NCI-H774 (cell line): Measurements from ENCODE around the gene PARD6A.

ENCODE experiments used
- DNase-seq: peaks from one replicate; lab custom pipeline; 2025; lab: John Stamatoyannopoulos, UW

PARD6A gene

DNA sequence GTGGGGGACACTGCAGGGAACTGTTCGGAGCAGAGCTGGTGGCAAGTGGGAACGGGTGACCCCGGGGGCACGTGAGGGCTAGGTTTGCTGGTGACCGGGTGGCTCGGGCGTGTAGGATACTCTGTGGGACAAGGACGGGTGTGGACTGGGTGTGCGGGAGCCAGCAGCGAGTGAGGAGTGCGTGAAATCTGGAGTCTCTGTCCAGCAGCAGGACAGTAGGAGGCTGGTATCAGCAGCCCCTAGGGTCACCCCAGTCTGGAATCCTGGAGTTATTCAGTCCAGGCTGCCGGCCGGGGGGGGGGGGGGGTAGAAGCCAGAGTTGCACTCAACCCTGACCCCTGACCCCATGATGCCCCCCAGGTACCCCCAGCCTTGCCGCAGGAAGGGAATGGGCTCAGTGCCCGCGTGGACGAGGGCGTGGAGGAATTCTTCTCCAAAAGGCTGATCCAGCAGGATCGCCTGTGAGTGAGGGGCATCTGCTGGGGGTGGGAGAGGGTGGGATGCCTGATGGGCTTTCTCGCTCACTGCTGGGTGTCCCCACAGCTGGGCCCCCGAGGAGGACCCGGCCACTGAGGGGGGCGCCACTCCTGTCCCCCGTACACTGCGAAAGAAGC lies 6.9 kb upstream of the PARD6A start:
- DNase-seq, result no peak

DNA sequence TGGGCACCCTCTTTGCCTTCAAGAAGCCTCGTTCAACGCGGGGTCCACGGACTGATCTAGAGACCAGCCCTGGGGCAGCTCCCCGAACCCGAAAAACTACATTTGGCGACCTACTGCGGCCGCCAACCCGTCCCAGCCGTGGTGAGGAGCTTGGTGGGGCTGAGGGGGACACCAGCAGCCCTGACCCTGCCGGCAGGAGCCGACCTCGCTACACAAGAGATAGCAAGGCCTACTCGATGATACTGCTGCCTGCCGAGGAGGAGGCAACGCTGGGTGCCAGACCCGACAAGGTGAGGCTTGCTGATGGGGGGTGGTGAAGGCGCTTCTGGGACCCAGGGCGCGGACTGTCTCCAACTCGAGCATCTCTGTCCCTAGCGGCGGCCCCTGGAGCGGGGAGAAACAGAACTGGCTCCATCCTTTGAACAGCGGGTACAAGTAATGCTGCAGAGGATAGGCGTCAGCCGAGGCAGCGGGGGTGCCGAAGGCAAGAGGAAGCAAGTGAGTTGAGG lies 6.3 kb upstream of the PARD6A start:
- no peak for DNase-seq

DNA sequence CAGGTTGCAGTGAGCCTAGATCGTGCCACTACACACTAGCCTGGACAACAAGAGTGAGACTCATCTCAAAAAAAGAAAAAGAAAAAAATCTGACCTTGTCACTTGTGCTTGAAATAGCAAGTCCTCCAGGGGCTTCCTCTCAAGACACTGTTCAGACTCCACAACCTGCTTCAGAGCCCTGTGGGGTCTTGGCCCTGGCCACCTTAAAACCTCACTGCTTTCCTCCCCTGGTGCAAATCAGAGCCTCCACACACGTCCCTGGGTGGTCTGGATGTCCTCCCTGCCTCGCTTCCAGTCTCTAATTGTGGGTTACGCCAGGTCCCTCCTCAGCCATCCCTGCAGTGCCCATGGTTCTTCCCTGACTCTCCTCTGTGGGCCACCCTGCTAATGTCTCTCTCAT lies 5.4 kb upstream of the PARD6A start:
- DNase-seq, result no peak

DNA sequence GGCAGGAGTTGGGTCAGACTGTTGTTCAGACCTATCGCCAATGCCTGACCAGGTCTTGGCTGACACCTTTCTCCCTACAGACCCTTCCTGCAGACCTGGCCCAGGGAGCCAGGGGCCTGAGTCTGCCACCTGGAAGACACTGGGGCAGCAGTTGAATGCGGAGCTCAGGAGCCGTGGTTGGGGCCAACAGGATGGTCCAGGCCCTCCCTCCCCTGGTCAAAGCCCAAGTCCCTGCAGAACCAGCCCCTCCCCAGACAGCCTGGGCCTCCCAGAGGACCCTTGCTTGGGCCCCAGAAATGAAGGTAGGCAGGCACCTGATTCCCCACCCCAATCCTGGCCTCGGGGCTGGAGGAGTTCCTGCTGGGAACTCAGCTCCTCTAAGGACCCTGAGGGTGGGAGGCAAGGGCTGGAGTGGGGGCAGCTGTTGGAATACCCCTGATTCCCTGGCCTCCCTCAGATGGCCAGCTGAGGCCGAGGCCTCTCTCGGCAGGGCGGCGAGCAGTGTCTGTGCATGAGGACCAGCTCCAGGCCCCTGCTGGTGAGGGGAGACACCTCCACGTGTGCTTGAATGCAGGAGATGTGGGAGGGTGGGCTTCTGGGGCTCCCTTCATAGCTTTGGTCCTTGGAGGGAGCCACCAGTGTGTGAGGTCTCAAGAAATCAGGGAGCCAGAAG lies 4.3 kb upstream of the PARD6A start:
- DNase-seq, result no peak

DNA sequence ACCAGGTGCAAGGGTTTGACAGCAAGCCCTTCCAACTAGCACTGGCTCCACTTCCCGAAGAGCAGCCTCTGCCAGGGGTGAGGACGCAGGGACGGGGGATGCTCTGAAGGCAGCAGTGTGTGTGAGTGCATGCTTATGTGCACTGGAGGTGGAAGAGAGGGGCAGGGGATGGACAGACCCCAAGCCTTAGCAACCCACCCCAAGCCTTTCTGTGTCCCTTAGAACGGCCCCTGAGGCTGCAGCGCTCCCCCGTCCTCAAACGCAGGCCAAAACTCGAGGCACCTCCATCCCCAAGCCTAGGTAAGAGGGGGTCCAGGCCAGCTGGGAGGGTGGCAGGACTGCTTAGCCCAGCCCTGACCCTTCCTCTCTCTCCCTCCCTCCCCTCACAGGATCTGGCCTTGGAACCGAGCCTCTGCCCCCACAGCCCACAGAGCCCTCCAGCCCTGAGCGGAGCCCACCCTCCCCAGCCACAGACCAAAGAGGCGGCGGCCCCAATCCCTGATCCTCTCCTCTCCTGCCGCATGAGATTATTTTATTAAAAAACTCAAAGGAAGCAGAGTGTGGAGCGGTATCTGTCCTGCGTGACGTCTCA lies 3.6 kb upstream of the PARD6A start:
- no peak for DNase-seq

DNA sequence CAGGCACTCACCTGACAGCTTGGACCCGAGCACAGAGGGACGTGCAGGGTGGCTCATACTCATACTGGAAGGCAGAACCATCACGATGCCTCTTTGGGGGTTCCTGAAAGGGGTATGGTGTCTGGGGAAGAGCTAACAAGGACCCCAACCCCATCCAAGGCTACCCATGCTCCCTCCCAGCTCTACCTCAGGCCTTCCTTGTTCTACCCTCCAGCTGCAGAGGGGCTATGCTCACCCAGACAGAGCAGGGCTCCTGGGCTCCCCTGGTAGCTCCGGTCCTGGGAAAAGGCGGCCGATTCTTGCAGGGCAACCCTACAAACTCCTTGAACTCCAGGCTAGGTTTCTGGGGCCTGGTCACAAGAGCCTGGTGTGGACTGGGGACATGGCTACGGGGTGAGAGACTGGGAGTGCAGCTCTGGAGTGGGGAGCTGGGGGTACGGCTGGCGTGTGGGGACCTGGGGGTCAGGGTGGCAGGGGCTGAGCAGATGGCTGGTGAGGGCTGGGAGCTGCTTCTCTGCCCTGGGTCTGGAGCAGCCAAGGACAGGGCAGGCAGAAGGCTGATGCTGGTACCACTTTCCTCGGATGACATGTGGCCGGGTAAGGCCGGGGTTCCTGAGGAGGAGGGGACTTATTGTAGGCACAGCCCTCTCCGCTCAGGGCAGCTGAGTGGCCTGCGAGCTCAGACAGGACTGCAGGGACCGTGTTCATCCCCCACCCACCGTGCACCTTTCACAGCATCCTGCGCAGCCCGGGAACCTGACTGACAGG lies 2.8 kb upstream of the PARD6A start:
- DNase-seq, result no peak

DNA sequence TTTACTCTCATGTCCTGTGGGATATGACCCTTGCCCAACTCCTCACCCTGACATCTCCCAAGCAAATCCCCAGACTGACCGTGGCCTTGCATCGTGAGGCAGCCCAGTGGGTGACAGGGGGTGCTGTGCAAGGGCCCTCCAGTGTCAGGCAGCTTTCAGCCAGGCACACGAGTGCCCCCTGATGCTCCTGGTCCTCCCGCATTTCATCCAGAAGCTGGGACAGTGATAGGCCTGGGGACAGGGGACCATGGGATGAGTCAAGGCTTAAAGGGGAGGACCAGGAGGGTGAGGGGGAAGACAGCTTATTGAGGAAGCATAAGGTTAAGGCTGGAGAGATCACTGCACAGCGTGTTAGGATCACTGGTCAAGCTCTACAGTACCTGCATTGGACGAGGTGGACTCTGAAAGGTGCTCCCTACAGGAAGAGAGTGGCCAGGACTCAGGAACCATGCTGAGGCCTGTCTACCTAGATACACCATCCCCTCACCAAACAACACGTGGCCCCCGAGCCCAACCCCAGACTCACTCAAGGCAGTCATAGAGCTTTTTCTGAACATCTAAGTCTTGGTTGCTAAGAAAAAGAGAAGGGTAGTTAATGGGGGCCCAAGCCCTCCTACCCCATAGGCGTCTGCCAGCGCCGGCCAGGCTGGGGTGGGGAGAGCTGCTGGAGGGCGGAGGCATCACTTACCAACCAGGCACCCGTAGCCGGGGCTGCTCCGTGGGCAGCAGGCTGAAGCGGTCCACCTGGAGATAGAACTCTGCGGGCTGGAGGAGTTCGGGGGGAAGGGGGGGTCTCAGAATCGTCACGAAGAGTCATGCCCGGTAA lies 1.7 kb upstream of the PARD6A start:
- no peak for DNase-seq

DNA sequence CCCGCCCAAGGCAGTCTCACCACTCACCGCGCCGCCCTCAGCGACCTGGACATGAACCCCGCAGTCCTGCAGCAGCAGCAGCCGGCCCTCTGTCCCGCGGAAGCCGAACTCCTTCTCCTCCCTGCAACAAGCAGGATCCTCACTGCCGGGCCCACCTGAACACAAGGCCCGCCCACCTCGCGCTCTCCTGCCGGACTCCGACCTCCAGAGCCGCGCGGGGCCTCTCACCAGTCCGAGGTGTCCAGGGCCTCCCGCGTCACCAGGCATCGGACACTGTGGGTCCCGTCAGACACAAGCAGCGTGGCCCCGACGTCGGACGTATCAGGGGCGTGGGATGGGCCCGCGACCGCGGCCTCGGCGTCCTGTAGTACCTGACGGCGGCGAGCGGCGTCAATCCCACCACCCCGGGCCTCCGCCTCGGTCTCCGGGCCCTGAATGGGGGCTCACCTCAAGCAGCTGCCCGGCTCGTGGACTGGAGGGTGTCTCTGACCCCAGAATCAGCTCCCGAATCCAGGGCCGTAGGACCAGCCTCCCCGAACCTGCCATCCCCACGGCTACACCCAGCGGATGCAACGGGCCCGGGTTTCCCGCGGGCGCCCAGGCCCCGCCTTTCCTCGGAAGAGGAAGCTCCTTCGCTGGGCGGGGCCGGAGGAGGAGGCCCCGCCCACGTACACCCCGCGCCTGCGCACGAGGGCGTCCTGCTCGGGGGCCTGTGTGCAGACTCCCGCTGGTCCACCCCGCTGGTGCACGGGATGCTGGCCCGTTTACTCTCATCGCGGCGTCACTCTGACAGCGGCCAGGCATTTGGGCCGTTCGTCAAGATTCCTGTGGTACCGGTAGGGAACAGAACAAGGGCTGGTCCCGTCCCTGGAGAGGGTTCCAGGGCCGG lies 841 bp upstream of the PARD6A start, which contains the start of gene ACD:
Gene ACD (minus strand): TSS at position 586 of the 889 bp plus-strand sequence. CDS start 40 bp downstream, at position 546.
- peak; percentile 74 for DNase-seq

DNA sequence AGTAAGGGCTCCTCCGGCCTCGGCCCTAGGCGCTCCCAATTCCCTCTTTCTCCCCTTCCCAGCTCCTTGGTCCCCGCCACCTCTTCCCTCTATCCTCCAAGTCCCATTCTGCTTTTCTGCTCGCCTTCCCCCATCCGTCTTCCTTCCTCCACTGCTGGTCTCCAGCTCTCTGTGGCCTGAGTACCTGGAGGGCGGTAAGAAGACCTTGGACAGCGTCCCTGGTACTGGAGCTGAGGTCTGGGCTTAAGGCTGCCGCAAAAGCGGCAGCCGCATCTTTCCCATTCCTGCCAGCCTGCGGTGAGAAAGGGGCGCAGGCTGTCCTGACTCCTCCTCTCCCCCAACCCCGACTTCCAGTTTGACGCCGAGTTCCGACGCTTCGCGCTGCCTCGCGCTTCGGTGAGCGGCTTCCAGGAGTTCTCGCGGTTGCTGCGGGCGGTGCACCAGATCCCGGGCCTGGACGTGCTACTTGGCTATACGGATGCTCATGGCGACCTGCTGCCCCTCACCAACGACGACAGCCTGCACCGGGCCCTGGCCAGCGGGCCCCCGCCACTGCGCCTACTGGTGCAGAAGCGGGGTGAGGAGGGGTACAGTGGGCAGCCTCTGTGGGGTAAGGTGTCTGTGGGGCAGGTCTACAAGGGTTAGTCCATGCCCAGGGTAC lies 471 bp downstream of the PARD6A start:
- DNase-seq, result no peak

DNA sequence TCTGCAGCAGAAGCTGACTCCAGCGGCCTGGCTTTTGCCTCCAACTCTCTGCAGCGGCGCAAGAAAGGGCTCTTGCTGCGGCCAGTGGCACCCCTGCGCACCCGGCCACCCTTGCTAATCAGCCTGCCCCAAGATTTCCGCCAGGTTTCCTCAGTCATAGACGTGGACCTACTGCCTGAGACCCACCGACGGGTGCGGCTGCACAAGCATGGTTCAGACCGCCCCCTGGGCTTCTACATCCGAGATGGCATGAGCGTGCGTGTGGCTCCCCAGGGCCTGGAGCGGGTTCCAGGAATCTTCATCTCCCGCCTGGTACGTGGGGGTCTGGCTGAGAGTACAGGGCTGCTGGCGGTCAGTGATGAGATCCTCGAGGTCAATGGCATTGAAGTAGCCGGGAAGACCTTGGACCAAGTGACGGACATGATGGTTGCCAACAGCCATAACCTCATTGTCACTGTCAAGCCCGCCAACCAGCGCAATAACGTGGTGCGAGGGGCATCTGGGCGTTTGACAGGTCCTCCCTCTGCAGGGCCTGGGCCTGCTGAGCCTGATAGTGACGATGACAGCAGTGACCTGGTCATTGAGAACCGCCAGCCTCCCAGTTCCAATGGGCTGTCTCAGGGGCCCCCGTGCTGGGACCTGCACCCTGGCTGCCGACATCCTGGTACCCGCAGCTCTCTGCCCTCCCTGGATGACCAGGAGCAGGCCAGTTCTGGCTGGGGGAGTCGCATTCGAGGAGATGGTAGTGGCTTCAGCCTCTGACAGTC lies 1.3 kb downstream of the PARD6A start:
- no peak for DNase-seq

DNA sequence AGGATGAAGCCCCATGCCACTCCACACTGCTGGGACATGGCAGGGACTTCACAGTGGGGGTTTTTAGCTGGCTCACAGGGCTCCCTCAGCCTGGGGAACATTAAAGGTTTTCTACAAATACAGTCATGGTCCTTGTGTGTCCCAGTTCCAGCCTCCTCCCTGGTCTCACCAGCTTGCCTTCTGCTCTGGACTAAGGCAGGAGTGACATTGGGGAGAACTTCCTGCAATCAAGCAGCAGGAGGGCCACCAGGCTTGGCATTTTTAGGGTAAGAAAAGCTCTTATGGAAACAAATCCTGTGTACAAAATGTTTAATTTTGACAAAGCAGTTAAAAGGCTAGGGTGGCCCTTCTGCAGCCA lies 1.9 kb downstream of the PARD6A start:
- DNase-seq, result no peak

DNA sequence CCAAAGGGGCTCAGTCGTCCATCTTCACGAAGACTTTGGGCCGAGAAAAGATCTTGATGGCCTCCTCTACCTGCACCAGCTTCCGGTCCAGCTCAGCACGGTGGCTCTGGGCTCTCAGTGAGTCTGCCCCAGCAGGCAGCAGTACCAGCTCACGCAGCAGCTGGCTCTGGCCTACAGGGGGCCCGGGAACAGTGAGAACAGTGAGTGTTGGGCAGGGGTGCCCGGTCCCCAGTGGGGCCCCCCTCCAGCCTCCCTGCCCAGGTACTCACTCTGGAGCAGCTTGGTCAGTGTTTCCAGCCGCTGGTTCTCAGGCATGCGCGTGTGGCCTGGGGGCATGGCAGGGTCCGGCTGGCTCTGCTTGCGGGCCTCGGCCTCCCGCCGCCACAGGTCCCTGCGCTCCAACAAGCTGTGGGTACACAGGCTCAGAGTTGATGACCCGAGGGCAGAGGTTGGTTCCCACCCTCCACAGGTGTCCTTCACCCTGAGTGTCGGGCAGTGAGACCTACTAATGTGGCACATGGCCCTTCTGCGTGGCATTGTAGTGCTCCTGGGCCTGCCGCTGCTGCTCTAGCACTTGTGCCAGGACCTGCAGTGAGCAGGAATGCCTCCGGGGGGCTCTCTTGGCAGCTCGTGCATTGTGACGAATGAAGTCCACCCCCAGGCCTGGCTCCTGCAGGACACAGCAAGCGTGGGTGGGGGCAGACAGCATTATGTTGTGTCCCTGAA lies 2.6 kb downstream of the PARD6A start:
- no peak for DNase-seq

DNA sequence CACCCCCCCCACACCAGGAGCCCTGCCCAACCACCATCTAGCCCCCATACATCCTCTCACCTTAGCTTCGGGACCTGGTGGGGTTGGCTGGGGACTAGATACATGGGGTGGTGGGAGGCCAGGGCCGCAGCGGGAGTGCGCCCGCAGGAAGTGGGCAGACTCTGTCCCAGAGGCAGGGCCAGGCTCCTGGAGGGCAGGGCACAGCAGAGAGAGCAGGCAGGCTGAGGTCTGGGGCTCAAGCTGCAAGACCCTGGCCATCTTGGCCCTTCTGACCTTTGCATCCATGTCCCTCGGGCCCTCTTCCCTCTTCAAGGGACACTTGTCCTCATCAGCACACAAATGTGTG lies 3.1 kb downstream of the PARD6A start:
- no peak for DNase-seq

DNA sequence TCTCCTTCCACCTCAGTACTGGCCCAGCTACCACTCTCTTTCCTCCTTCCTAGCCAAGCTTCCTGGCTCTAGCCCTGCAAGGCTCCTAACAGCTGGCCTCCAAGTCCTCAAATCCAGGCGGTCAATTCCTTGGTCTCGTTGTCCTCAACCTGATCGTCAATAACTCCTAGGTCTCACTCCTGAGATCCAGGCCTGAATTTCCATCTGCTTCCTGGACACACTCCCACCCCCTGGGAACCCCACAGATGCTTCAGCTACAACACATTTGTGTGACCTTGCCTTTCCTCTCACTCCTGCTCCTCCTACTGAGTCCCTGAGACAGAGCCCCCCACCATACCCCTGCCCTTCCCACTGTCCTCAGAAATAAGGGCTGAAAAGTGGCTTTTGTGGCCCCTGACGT lies 3.5 kb downstream of the PARD6A start:
- no peak for DNase-seq

DNA sequence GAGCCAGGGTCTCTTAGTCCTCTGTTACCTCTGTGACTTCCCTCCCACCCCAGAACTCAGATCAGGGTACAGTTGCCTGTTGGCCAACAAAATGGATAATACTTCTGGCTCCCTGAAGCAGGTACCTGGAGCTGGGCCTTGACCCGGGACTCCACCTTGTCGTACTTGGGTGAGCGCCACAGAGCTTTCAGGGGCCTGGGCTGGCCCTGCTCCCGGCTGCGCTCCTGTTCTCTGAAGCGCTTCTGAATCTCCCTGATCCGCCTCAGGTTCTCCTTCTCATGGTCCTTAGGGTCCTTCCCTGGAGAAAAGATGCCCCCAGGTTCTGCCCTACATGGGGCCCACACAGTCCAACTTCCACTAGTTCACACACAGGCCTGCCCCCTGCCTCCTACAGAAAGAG lies 4.1 kb downstream of the PARD6A start:
- no peak for DNase-seq

DNA sequence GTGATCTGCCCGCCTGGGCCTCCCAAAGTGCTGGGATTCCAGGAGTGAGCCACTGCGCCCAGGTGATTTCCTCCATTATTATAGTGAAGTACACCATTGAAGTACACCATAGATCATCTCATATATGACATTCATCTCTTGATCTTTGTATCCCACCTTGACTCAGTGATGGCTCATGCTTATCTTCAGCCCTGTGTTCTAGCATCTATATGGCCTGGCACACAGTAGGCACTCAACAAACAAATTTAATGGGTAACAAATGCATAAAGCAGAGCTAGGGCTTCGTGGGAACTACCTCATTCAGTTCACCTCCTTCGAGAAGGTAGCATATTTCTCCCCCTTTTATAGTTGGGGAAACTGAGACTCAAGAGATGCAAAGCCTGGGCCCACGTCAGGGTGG lies 4.8 kb downstream of the PARD6A start:
- no peak for DNase-seq

DNA sequence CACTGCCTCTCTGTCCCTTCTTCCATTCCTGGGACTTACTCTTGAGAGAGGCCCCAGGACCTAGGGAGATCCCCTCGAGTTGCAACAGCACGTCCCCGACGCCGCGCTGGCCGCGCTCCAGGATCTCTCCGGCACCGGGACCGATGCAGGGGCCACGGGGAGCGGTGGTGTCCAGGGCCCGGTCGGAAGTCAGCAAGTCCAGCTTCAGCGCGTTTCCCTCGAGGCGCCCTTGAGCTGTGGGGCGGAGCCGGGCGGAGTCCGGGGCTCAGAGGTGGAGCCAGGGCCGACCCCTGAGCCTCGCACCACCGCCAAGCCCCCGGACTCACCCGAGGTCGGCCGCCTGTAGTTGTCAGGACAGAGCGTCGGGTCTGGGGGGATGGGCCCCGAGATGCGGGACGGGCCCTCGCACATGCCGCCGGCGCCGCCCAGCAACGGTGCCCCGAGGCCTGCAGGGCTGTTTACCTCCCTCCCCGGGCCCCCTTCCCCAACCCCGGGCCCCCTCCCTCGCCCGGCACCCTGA lies 5.3 kb downstream of the PARD6A start:
- DNase-seq, result no peak

DNA sequence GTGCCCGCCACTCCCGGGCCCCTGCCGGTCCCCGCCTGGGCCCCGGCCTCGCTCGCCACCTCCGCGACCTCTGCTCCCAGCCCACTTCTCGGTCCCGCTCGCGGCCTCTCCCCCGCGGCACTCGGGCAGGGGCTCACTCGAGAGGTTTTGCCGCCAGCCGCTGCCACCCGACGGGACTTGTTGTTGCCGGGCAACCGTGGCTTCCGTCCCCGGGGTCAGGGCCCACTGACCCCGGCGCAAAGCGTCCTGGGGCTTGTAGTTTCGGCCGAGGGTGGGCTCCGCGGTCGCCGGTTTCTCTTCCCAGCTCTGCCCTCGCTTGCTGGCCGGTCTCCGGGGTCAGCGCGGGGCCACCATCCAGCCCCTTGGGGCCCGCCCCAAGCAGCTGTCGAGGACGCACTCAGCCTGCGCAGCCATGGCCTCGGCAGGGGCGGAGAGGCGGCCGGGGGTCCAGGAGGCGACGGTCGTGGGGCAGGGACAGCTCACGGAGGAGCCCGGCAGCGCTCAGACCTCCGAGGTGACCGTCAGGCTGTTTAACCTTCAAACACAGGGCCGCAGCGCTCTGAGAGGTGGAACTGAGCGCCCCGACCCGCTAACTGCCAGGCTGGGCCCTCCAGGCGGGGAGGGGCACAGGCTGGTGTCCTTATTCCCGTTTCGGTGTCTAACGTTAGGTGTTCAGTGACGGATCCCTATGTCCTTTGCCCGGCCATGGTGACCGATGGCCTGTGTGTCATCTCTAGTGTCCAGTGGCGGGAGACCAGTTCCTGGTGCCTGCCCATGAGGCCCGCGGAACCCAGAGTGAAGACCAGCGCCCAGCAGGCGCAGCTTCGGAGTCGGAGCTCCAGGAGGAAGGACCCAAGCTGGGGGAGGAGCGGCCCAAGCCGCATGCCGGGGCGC lies 6.0 kb downstream of the PARD6A start, which contains the start of the genes C16orf86 and ENKD1:
Gene C16orf86 (plus strand): TSS at position 256 of the 894 bp plus-strand sequence. CDS start 157 bp downstream, at position 413.
Gene ENKD1 (minus strand): TSS at position 192 of the 894 bp plus-strand sequence. CDS start 308 bp downstream, outside the sequence.
- DNase-seq, result peak; percentile 43
